ENCODE measurements around the gene CACNA1C.

The CACNA1C gene

GRCh38 chr12:2263901-2264300, 211.1 kb downstream of the CACNA1C start:
- no peak for DNase-seq

- no peak for DNase-seq
These were observed 212.0 kb downstream of the CACNA1C start for GRCh38 chr12:2264651-2265232.

- DNase-seq: no peak
These were observed 212.8 kb downstream of the CACNA1C start for GRCh38 chr12:2265461-2266167.

GRCh38 chr12:2266666-2267620, 214.2 kb downstream of the CACNA1C start:
- DNase-seq: no peak

GRCh38 chr12:2267703-2268470, 215.1 kb downstream of the CACNA1C start:
- no peak for DNase-seq

- no peak for DNase-seq
These were observed 215.9 kb downstream of the CACNA1C start for GRCh38 chr12:2268471-2269286.

GRCh38 chr12:2270846-2271245, 218.1 kb downstream of the CACNA1C start:
- DNase-seq: no peak

GRCh38 chr12:2271961-2272360, 219.2 kb downstream of the CACNA1C start:
- no peak for DNase-seq

- DNase-seq: no peak
These were observed 220.5 kb downstream of the CACNA1C start for GRCh38 chr12:2273288-2273687.

- no peak for DNase-seq
These were observed 221.0 kb downstream of the CACNA1C start for GRCh38 chr12:2273751-2274150.

GRCh38 chr12:2274733-2275132, 221.9 kb downstream of the CACNA1C start:
- no peak for DNase-seq

GRCh38 chr12:2276288-2277033, 223.7 kb downstream of the CACNA1C start:
- no peak for DNase-seq

GRCh38 chr12:2277492-2278155, 224.8 kb downstream of the CACNA1C start:
- DNase-seq: no peak

- DNase-seq: no peak
These were observed 228.7 kb downstream of the CACNA1C start for GRCh38 chr12:2281446-2281845.

GRCh38 chr12:2282318-2282717, 229.5 kb downstream of the CACNA1C start:
- no peak for DNase-seq

GRCh38 chr12:2283480-2283879, 230.7 kb downstream of the CACNA1C start:
- DNase-seq: no peak

- no peak for DNase-seq
These were observed 231.1 kb downstream of the CACNA1C start for GRCh38 chr12:2283916-2284315.

- no peak for DNase-seq
These were observed 231.6 kb downstream of the CACNA1C start for GRCh38 chr12:2284321-2284813.

- DNase-seq: no peak
These were observed 232.1 kb downstream of the CACNA1C start for GRCh38 chr12:2284857-2285256.

- DNase-seq: no peak
These were observed 232.7 kb downstream of the CACNA1C start for GRCh38 chr12:2285462-2285861.

All from cortex of kidney (tissue), 1 donor.